ENCODE results near the gene TM9SF4.

TM9SF4 gene

GRCh38 chr20:32109392-32110172 lies at the start of gene TM9SF4:
Gene TM9SF4, plus strand, starts transcription at chr20:32109714. Its CDS starts 27 bp downstream, at chr20:32109741.
- DNase-seq = peak; percentile 90

GRCh38 chr20:32062776-32063170 lies 46.7 kb upstream of the TM9SF4 start:
- DNase-seq = no peak

GRCh38 chr20:32063695-32064094 lies 45.8 kb upstream of the TM9SF4 start:
- DNase-seq = no peak

- no peak for DNase-seq
Observed at GRCh38 chr20:32064667-32065066, 44.8 kb upstream of the TM9SF4 start.

DNA sequence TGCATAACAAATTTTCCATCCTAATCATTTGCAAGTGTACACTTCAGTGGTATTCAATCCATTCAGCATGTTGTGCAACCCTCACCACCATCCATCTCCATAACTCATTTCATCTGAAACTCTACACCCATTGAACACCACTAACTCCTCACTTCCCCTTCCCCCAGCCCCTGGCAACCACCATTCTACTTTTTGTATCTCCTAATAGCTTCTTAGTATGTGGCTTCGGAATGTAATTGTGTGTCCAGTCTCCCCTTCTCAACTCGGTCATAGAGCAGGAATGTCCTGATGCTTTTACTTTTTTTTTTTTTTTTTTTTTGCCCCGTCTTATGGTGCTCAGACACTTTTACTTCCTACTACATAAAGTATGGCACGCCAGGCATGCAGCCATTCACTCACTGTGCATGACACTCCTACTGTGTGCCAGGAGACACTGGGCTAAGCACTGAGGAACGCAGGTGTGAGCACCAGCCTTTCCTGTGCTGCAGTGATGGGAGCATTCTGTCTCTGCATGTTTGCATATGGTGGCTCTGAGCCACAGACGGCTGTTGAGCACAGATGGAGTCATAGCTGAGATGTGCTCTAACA lies 42.2 kb upstream of the TM9SF4 start:
- no peak for DNase-seq

DNA sequence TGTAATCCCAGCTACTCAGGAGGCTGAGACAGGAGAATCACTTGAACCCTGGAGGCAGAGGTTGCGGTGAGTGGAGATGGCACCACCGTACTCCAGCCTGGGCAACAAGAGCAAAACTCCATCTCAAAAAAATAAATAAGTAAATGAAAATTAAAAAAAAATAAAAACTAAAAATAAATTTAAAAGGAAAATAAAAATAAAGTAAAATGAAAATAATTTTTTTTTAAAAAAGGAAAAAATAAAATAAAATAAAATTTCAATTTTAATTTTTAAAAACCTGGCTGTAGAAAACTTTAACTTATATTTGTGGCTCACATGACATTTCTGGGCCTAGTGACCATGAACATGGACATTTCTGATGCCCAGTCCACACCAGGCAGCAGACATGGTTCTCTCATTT lies 41.3 kb upstream of the TM9SF4 start:
- no peak for DNase-seq

DNA sequence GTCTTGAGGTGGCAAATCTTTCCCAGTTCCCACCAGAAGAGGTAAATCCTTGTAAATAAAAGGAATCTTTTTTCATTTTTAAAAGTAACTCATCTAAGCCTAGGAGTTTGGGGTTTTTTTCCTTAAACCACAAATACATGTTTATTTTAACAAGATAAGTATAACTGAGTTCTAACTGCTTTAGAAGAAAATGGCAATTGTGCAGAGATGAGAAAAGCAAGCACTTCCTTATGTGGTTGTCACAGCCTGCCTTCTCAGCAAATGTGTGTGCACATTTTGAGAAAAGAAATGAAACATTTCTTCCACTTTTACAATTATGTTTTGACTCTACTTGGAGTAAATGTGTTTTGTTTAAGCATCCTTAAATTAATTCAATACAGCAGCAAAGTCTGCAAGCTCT lies 39.8 kb upstream of the TM9SF4 start:
- DNase-seq = no peak

- no peak for DNase-seq
Observed at GRCh38 chr20:32070282-32070681, 39.2 kb upstream of the TM9SF4 start.

GRCh38 chr20:32070690-32071213 lies 38.8 kb upstream of the TM9SF4 start:
- no peak for DNase-seq

- no peak for DNase-seq
Observed at GRCh38 chr20:32071395-32072167, 37.9 kb upstream of the TM9SF4 start.

DNA sequence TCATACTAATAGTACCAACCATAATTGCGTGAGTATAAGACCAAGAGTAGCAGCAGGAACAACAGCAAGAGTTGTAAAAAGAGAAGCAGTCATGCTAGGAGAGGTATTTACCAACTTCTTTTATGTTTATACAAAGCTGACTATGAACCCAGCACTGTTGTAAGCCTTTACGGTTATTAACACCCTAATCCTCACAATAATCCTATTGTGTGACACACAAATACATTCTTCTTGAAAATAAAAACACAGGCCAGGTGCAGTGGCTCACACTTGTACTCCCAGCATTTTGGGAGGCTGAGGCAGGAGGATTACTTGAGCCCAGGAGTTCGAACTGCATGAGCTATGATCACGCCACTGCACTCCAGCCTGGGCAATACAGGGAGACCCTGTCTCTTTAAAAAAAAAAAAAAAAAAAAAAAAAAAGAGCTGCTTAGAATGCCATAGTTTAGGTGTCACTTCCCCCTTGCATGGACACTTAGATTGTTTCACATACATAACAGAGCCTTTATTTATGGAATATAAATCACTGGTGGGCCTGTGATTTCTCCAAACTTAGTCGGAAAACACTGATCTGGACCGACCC lies 37.3 kb upstream of the TM9SF4 start:
- DNase-seq = no peak

GRCh38 chr20:32075534-32075933 lies 34.0 kb upstream of the TM9SF4 start:
- DNase-seq = no peak

DNA sequence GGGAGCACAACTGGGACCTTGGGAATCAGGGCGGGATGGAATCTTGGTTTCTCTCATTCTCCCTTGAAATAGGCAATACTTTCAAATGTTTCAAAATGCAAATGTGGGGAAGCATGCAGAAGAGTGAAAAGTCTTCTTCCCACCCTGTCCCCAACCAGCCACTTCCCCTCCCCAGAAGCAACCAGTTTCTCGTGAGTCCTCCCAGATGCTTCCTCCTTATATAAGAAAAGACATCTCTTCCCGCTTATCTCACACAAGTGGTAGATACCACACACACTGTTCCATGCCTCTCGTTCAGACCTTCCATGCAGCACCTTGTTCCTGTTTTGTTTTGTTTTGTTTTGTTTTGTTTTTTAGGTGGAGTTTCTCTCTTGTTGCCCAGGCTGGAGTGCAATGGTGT lies 32.3 kb upstream of the TM9SF4 start:
- DNase-seq = no peak

GRCh38 chr20:32078322-32078721 lies 31.2 kb upstream of the TM9SF4 start:
- DNase-seq = no peak

- DNase-seq = no peak
Observed at GRCh38 chr20:32078791-32079190, 30.7 kb upstream of the TM9SF4 start.

DNA sequence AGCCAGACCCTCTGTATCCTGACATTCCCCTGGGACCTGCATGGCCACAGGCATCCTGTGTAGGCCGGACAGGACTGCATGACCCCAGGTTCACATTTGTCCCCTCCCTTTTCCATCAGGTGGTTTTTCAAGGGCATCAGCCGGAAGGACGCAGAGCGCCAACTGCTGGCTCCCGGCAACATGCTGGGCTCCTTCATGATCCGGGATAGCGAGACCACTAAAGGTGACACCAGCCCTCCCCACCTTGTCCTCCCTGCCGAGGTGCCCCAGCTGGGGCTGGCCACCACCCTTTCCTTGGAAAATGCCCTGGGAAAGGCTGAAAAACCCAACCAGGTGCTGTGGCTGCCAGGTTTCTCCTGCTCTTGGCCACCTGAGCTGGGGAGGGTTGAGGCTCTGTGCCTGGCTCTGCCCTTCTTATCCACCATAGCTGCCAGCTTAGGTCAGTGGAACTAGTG lies 29.8 kb upstream of the TM9SF4 start:
- DNase-seq = no peak

DNA sequence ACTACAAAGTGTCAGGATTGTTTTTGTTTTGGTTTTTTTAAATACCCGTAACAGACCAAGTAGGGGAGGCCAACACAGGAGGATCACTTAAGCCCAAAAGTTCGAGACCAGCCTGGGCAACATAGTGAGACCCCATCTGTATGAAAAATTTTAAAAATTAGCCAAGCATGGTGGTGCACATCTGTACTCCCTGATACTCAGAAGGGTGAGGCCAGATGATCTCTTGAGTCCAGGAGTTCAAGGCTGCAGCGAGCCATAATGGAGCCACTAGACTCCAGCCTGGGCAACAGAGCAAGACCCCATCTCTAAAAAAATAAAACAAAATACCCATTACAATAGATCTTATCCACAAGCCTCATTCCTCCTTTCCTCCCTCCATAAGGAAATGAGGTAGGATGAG lies 28.7 kb upstream of the TM9SF4 start:
- DNase-seq = no peak

- DNase-seq = no peak
Observed at GRCh38 chr20:32083469-32083868, 26.0 kb upstream of the TM9SF4 start.

DNA sequence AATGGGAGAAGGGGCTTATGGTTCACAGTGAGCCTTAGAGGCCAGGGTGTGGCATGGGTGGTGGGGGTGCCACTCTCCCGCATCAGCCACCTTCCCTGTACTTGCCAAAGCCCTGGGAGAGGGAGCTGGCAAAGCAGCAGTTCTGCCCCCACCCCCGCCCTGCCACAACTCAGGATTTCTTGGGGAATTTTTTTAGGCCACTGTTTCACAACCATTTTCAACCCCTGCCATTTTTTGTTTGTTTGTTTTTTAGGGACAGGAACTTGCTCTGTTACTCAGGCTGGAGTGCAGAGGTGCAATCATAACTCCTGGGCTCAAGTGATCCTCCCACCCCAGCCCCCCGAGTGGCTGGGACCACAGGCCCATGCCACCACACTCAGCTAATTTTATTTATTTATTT lies 22.4 kb upstream of the TM9SF4 start:
- no peak for DNase-seq

DNA sequence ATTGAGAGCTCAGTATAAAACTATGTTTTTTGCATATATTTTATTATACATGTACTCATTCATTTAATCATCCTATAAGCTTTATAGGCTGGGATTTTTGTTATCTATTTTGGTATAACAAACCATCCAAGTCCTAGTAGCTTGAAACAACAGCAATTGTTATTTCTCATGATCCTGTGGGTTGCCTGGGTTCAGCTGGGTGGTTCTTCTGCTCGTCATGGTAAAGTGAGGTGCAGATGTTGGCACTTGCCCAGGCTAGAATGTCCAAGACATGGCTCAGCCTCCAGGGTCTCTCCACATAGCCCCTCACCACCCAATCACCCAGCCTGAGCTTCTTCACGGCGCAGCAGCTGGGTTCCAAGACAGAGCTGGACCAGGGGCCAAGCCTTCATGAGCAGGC lies 20.8 kb upstream of the TM9SF4 start:
- no peak for DNase-seq

GRCh38 chr20:32089637-32090362 lies 19.7 kb upstream of the TM9SF4 start:
- no peak for DNase-seq

DNA sequence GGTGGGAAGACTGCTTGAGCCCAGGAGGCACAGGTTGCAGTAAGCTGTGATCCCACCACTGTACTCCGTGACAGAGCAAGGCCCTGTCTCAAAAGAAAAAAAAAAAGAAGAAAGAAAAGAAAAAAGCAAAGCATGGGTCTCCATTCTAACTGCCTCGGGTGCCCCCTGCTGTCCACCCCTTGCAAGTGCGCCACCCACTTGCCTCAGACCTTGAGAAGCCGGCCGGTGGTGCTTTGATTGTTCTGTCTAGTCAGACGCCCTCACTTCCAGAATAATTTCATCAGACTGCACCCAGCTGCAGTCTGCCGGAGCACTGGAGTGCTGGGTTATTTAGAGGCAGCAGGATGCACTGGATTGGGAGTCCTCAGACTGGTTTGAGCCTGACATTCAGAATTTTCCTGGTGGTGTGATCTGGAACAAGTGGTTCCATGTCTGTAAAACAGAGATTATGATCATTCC lies 17.6 kb upstream of the TM9SF4 start:
- peak; percentile 37 for DNase-seq

All from NCI-H524 treated with DMSO at 0.1 percent for 48 hours (cell line).